Suprapubic skin (tissue), 4 donors: Measurements from ENCODE around the gene KRT72.

Experiments
- EP300 ChIP-seq: sonication (generic); formaldehyde crosslinking; IDR thresholded peaks from one replicate; pipeline ENCODE4 v1.6.1; 2017; ENCODE audit warnings: antibody characterized with exemption
- POLR2A ChIP-seq, 2 donors: fragments of 450-650 bp; IDR thresholded peaks; one replicate each; pipeline ENCODE4 v1.6.1; 2017; ENCODE audit warnings: antibody characterized with exemption in 2 of 2, mild to moderate bottlenecking in 2 of 2, moderate library complexity in 2 of 2
- POLR2AphosphoS5 ChIP-seq, 3 donors: sonication (generic); formaldehyde crosslinking; IDR thresholded peaks; one replicate each; pipeline ENCODE4 v1.6.1; 2017; ENCODE audit warnings: antibody characterized with exemption in 3 of 3
- TF ChIP-seq, protein P1 (sequence below), 2 donors: fragments of 200-600 bp in 1 of 2; fragments of 450-650 bp in 1 of 2; sonication (generic) in 1 of 2; IDR thresholded peaks; one replicate each; pipeline ENCODE4 v1.5.1; 2016 to 2019; ENCODE audit warnings: antibody characterized with exemption in 2 of 2, mild to moderate bottlenecking in 1 of 2, moderate library complexity in 1 of 2

DNA sequence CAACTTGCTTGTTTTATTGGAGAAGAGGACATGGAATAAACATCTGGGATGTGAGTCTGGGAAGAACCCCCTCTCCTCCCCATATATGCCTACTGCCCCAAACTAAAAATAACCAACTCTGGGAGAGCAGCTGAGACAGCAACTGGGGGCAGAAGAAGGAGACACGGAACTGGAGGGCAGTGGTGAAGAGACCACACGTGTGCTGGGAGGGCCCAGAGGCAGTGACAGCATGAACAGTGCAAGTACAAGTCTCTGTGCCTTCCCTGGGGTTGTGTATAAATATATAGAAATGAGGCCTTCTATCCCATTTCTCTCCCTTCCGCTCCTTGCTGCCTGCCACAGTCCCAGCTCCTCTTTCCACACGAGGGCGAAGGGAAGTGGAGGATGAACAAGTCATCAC lies 21.1 kb upstream of the KRT72 start:
- no peak for TF ChIP-seq POLR2A (IDR thresholded peaks at IDR 0.05)
- TF ChIP-seq, protein P1, sequence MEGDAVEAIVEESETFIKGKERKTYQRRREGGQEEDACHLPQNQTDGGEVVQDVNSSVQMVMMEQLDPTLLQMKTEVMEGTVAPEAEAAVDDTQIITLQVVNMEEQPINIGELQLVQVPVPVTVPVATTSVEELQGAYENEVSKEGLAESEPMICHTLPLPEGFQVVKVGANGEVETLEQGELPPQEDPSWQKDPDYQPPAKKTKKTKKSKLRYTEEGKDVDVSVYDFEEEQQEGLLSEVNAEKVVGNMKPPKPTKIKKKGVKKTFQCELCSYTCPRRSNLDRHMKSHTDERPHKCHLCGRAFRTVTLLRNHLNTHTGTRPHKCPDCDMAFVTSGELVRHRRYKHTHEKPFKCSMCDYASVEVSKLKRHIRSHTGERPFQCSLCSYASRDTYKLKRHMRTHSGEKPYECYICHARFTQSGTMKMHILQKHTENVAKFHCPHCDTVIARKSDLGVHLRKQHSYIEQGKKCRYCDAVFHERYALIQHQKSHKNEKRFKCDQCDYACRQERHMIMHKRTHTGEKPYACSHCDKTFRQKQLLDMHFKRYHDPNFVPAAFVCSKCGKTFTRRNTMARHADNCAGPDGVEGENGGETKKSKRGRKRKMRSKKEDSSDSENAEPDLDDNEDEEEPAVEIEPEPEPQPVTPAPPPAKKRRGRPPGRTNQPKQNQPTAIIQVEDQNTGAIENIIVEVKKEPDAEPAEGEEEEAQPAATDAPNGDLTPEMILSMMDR (IDR thresholded peaks at IDR 0.05) = no peak
- no peak for TF ChIP-seq POLR2AphosphoS5 (IDR thresholded peaks at IDR 0.05)
- no peak for TF ChIP-seq EP300
